T-helper 1 cell treated with Interleukin-12 subunit alpha and Interleukin-12 subunit beta and Interleukin-4 antibody, amounts not matched to agents 30 μg/mL and 1 μg/mL, for 36 hours (primary cell): Measurements from ENCODE around the gene TRIM26.
A peak's percentile ranks its signal among the peaks of the same experiment; 100 is the strongest.
"Not testable (repeated sequence)": the region's sequence is repeated elsewhere in the genome, so short reads cannot be mapped to it uniquely, and the experiment has no call there.

Experiments
- H3K27ac Mint-ChIP-seq: one replicate; pipeline ENCODE4 v1.8.0; 2021; ENCODE audit warnings: mild to moderate bottlenecking, mixed read lengths
- H3K27me3 Mint-ChIP-seq: one replicate; pipeline ENCODE4 v1.8.0; 2021; ENCODE audit warnings: low read depth, mixed read lengths
- H3K36me3 Mint-ChIP-seq: one replicate; pipeline ENCODE4 v1.8.0; 2021; ENCODE audit warnings: low read depth, mixed read lengths
- H3K4me1 Mint-ChIP-seq: one replicate; pipeline ENCODE4 v1.8.0; 2021; ENCODE audit warnings: low read depth, mixed read lengths
- H3K4me3 Mint-ChIP-seq: one replicate; pipeline ENCODE4 v1.8.0; 2021; ENCODE audit warnings: mild to moderate bottlenecking, moderate library complexity, mixed read lengths
- H3K9me3 Mint-ChIP-seq: one replicate; pipeline ENCODE4 v1.8.0; 2021; ENCODE audit warnings: mixed read lengths

The TRIM26 gene

DNA sequence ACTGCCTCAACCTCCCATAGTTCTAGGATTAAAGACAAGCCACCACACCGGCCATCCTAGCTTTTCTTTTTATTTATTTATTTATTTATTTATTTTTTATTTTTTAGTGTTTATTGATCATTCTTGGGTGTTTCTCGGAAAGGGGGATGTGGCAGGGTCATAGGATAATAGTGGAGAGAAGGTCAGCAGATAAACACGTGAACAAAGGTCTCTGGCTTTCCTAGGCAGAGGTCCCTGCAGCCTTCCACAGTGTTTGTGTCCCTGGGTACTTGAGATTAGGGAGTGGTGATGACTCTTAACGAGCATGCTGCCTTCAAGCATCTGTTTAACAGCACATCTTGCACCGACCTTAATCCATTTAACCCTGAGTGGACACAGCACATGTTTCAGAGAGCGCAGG, 8.2 kb upstream of the TRIM26 start:
- H3K27ac Mint-ChIP-seq, H3K27me3 Mint-ChIP-seq, H3K4me1 Mint-ChIP-seq, H3K4me3 Mint-ChIP-seq, H3K36me3 Mint-ChIP-seq: not testable (repeated sequence)
- H3K9me3 Mint-ChIP-seq = peaks cover 18% of the 10 kb centered on the region

DNA sequence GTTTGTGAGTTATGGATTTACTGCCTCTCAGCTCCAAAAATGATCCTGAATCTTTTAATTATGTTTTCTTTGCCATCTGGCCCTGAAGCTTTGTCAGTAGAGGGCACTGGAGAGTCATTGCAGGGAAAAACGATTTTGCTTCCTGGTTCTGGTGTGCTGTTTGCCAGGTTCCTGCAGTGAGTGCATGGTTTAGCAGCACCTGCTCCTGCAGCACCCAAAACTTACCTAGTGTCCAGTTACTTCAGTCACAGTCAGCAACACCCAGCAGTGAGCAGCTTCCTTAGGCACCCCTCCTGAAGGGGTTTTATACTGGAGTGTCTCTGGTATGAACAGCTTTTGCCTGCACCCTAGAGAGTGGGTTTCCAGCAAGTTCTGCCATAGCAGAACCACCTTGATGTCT, 6.0 kb upstream of the TRIM26 start:
- Mint-ChIP-seq H3K27me3 (peaks cover 4% of the 10 kb centered on the region), H3K36me3 (peaks cover 5% of the 10 kb centered on the region), H3K27ac (no peak overlapping the region), H3K9me3 (peaks cover 15% of the 10 kb centered on the region), H3K4me1 (peaks cover 16% of the 10 kb centered on the region), H3K4me3 (no peak overlapping the region)

DNA sequence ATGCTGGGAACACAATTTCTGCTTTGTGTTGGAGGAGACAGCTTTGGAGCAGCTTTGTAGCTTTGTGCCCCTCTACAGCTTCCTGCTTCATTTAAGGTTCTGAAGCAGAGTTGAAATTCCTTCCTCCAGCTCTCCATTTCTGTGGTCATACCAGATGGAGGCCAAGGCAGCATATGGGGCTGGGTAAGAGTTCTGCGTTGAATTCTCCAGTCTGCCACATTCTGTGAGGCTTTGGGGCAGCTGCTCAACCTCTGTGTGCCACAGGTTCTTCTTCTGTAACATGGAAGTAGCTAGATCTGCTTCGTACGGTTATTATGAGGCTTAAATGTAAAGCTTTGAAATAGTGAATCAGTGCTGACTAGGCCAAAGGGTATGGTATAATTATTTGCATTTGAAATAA, 2.9 kb upstream of the TRIM26 start:
- H3K36me3 Mint-ChIP-seq = peaks cover 7% of the 10 kb centered on the region
- H3K4me3 Mint-ChIP-seq = no peak overlapping the region
- peaks cover 33% of the 10 kb centered on the region for H3K4me1 Mint-ChIP-seq
- H3K27me3 Mint-ChIP-seq = no peaks in the 10 kb centered on the region
- H3K9me3 Mint-ChIP-seq = no peaks in the 10 kb centered on the region
- no peak overlapping the region for H3K27ac Mint-ChIP-seq

DNA sequence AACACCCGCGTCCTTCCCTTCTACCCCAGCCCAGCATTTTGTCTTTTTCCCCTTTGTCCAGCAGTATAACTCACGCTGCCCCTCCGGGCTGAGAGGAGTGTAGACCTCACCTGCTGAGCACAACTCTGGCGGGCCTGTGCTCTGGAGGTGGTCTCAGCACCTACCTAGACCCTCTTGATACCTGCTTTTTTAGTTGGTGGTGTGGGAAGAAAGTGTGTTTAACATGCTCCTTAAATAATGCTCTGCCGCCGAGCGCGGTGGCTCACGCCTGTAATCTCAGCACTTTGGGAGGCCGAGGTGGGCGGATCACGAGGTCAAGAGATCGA, 1.4 kb upstream of the TRIM26 start:
- Mint-ChIP-seq H3K4me1 (peaks cover 42% of the 10 kb centered on the region), H3K4me3 (peak overlapping the region; percentile 99), H3K27ac (peak overlapping the region; percentile 99), H3K36me3 (peaks cover 15% of the 10 kb centered on the region), H3K9me3 (no peaks in the 10 kb centered on the region), H3K27me3 (no peaks in the 10 kb centered on the region)

DNA sequence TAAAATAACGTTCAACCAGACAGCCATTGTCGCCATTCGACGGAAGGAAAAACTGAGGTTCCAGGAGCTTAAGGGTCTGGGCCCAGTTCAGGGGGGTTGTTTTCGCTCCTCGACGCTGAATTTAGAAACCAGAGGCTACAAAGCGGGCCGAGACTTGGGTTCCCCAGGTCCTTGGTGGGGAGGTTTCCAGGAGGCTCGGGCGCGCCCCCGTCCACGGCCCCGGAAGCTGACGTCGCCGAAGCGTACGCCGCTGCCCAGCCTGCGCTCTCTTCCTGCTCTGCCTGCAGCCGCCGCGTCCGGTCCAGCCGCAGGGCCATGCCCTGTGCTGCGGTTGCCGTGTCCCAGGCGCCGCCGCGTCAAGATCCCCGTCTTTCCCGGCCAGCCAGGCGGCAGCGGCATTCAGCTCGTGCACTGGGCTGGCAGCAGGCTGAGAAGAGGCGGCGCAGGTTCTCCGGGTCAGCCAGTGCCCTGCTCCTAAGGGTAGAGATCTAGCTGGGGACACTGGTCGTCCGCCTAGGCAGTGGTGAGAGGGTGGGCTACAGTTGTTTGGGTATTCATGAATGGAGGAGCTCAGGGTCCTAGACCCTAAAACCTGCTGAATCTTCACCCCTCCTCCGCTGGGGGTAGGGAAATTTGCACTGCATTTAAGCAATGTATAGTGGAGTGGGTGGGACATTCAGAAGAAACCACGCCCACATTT, 901 bp upstream of the TRIM26 start:
- H3K36me3 Mint-ChIP-seq = peaks cover 15% of the 10 kb centered on the region
- peaks cover 38% of the 10 kb centered on the region for H3K4me1 Mint-ChIP-seq
- H3K9me3 Mint-ChIP-seq = no peaks in the 10 kb centered on the region
- H3K4me3 Mint-ChIP-seq = peak overlapping the region; percentile 99
- peak overlapping the region; percentile 99 for H3K27ac Mint-ChIP-seq
- H3K27me3 Mint-ChIP-seq = no peaks in the 10 kb centered on the region

DNA sequence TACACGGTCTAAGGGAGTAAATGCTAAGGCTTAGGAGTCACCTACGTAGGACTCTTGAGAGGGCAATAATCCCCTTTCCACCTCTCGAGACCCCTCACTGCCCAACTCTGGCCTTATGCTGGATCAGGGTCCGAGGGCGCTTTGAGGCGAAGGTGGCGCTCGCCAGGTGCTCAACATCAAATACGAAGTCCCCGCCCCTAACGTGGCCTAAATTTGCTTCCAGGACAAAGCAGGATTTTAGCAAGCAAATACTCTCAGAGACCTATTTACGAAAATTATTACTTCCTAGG, 406 bp upstream of the TRIM26 start:
- no peaks in the 10 kb centered on the region for H3K27me3 Mint-ChIP-seq
- peak overlapping the region; percentile 99 for H3K4me3 Mint-ChIP-seq
- H3K9me3 Mint-ChIP-seq = no peaks in the 10 kb centered on the region
- peak overlapping the region; percentile 99 for H3K27ac Mint-ChIP-seq
- H3K36me3 Mint-ChIP-seq = peaks cover 15% of the 10 kb centered on the region
- peaks cover 40% of the 10 kb centered on the region for H3K4me1 Mint-ChIP-seq

DNA sequence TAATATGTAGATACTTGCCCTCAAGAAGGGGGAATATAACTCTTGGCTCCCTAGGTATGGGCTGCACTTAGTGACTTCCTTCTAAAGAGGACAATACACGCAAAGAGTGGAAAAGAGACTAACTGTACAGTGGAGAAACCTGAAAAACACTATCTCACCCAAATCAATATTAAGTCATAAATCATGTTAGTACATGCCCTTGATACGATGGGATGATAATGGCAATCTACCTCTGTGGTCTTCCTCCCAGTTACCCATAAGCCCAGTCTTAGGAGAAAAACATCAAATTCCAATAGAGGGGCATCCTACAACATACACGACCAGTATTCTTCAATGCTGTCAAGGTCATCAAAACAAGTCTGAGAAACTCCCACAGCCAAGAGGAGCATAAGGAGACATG, 1.3 kb downstream of the TRIM26 start:
- Mint-ChIP-seq H3K27ac (peak overlapping the region; percentile 83), H3K4me3 (peak overlapping the region; percentile 99), H3K36me3 (peaks cover 15% of the 10 kb centered on the region), H3K27me3 (no peaks in the 10 kb centered on the region), H3K9me3 (no peaks in the 10 kb centered on the region), H3K4me1 (peaks cover 51% of the 10 kb centered on the region)

DNA sequence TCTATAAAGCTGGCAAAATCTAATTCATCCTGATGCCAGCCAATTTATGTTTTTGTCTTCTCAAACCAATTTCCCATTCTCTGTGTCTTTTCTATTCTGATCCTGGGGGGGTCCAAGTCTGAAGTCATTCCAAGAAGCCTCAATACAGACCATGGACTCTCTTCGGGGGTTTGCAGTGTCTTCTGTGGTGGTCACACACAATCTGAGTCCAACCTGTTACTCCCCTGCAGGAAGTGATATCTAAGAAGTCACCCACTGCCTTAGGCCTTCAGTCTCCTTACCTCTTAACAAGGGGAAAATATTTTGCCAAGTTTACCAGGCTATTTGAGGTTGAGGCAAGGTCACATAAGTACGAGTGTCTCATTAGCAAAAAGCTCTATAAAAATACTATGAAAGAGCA, 1.9 kb downstream of the TRIM26 start:
- Mint-ChIP-seq H3K4me3 (peak overlapping the region; percentile 30), H3K36me3 (peaks cover 15% of the 10 kb centered on the region), H3K4me1 (peaks cover 54% of the 10 kb centered on the region), H3K9me3 (no peaks in the 10 kb centered on the region), H3K27ac (peak overlapping the region; percentile 14), H3K27me3 (no peaks in the 10 kb centered on the region)

DNA sequence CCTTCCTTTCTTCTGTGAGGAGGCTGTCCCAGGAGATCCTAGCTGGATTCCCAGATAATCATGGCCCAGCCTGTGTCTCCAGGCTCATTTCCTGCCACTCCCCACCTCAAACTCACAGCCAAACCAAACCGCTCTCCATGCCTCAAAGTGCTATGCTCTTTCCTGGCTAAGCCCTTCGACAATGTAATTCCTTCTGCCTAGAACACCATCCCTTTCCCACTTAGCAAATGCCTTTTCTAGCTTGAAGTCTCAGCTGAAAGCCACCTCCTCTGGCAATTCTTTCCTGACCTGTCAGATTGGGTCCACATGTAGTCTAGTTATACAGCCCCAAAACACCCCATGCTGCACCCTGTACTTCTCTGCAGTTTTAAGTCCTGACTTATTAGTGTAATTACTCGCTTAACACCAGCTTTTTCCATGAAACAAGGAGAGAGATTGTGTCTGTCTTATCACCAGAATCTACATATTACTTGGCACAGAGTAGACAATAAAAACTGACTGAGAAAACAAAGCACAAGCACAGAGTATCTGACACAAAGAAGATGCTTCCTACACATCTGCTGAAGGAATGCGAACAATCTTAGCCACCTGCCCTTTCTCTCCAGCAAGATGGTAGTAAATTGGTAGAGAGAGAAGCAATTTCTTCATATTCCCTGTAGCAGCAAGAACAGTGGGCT, 5.4 kb downstream of the TRIM26 start:
- Mint-ChIP-seq H3K27me3 (no peaks in the 10 kb centered on the region), H3K9me3 (no peaks in the 10 kb centered on the region), H3K36me3 (peaks cover 22% of the 10 kb centered on the region), H3K27ac (no peak overlapping the region), H3K4me3 (no peak overlapping the region), H3K4me1 (peaks cover 49% of the 10 kb centered on the region)

DNA sequence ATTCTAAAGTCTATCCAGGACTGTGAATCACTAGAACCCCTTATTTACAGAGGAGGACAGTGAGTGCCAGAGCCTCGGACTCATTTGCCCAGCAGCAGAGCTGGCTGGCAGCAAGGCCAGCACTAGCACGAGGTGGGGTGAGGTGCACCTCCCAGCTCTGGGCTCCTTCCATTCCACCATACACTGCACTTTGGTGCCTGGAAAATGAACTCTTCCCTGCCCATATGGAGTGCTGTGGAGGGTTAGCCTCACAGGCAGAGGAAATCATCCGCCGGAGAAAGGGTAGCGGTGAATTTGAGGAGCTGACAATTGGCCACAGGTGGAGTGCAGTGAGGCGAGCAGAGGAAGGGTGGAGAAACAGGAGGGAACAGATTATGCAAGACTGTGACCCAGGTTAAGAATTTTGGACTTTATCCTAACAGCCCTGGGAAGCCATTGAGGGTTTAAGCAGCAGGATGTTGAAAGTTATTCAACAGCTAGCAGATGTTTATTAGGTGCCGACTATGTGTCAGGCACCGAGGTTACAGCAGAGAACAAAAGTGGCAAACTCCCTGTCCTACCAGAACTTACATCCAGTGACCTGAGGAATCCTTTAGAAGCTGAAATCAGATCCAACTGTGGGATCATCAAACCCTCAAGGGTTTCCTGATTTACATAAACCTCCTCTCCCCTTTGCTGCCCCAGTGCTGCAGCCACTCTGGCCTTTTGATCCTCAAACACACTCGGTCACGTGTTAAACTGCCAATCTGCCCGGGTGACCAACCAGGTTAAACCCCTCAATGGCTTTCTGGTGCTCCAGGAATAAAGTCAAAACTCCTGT, 6.2 kb downstream of the TRIM26 start:
- H3K9me3 Mint-ChIP-seq = no peaks in the 10 kb centered on the region
- H3K4me1 Mint-ChIP-seq = peaks cover 51% of the 10 kb centered on the region
- no peak overlapping the region for H3K4me3 Mint-ChIP-seq
- H3K27ac Mint-ChIP-seq = no peak overlapping the region
- no peaks in the 10 kb centered on the region for H3K27me3 Mint-ChIP-seq
- peaks cover 23% of the 10 kb centered on the region for H3K36me3 Mint-ChIP-seq

DNA sequence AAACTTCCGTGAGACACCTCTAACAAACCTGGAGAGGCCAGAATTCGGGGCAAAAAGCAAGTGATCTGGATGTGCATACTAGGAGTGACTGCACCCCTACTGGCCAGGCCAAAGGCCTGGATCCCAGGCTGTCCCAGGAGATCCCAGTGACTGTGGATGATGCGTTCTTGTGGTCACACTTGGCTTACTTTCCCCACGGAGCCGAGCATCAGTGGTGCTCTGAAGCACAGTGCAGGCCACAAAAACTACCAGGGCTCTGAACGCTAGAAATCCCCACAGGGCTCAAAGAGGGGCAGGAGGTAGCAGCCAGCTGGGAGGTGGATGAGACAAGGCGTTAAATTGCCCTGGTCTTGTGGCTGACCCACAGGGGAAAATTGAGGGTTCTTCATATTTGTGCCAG, 7.1 kb downstream of the TRIM26 start:
- Mint-ChIP-seq H3K27ac (no peak overlapping the region), H3K4me3 (no peak overlapping the region), H3K36me3 (peaks cover 18% of the 10 kb centered on the region)

DNA sequence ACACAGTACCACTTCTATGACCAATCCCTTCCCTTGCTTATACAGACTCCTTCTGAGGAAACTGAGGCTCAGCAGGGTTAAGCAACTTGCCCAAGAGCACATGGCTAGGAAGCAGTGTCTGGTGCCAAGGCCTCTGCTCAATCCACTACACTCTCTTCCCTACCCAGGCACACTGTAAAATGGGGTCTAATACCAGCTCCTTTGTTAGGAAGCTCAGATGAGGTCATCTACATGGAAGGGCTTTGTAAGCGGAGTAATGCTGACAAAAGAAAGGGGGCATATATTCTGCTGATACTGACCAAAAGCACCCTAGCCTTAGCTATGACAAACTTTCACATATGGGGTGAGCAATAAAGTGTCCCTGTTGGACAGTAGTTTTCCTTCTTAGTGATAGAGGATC, 9.1 kb downstream of the TRIM26 start:
- H3K36me3 Mint-ChIP-seq = peaks cover 18% of the 10 kb centered on the region
- no peaks in the 10 kb centered on the region for H3K9me3 Mint-ChIP-seq
- H3K4me3 Mint-ChIP-seq = no peak overlapping the region
- H3K4me1 Mint-ChIP-seq = peaks cover 43% of the 10 kb centered on the region
- no peak overlapping the region for H3K27ac Mint-ChIP-seq
- no peaks in the 10 kb centered on the region for H3K27me3 Mint-ChIP-seq

More for the DNA sequence above, 7.1 kb downstream of the TRIM26 start:
- H3K27me3 Mint-ChIP-seq = no peaks in the 10 kb centered on the region
- H3K9me3 Mint-ChIP-seq = no peaks in the 10 kb centered on the region
- H3K4me1 Mint-ChIP-seq = peaks cover 46% of the 10 kb centered on the region

DNA sequence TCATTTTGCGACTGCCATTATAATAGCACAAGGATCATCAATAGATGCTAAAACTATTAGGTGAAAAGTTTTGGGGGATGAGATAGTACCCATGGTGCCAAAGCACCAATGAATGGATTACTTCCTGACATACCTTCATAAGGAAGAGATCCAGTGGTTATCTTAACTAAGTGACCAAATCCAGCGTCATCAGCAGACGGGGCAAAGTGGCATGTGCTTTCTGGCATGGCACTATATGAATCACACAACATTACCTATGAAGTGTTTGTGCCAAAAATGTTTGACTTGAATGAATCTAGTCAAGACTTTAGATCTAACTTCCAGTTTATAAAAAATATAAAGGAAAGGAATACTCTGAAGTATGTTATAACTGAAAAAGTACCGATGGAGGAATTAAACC, 10.8 kb downstream of the TRIM26 start:
- peaks cover 23% of the 10 kb centered on the region for H3K36me3 Mint-ChIP-seq
- no peak overlapping the region for H3K4me3 Mint-ChIP-seq

DNA sequence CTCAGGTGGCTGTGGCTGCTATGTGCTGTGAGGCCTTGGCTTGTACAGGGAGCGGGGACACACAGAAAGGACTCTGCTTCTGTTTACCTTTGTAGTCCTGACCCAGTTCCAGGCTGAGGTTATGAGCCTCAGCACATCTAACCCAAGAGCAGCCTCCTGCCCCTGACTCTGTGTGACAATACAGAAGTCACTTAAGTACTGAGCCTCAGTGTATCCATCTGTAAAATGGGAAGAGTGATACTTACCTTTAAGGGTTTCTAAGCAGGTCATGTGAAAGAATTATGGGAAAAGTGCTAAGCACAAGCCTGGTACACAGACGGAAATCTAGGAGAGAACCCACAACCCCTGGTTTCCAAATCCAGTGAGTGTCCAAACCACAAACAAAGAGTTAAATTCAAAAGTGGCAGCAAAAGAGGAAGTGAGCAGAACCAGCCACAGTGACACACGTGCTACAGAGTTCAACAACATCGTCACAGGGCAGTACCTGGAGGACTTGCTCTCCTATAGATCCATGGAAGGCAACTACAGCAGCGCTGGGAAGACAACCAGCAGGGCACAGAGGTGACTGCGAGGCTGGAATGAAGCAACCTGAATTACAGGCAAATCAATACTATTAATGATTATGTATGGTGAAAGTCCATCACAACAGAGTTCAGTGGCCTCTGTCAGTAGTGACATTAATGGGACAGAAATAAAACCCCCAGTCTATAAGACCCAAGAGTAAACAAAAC, 12.5 kb downstream of the TRIM26 start:
- no peaks in the 10 kb centered on the region for H3K9me3 Mint-ChIP-seq
- peaks cover 35% of the 10 kb centered on the region for H3K4me1 Mint-ChIP-seq
- peak overlapping the region; percentile 11 for H3K27ac Mint-ChIP-seq
- H3K27me3 Mint-ChIP-seq = no peaks in the 10 kb centered on the region
- no peak overlapping the region for H3K4me3 Mint-ChIP-seq
- peaks cover 28% of the 10 kb centered on the region for H3K36me3 Mint-ChIP-seq

More for the DNA sequence above, 10.8 kb downstream of the TRIM26 start:
- Mint-ChIP-seq H3K4me1 (peaks cover 33% of the 10 kb centered on the region), H3K9me3 (no peaks in the 10 kb centered on the region), H3K27ac (no peak overlapping the region), H3K27me3 (no peaks in the 10 kb centered on the region)
